Measurements from ENCODE around the gene IRS1.

IRS1 gene

GRCh38 chr2:226705965-226706364 is 93.7 kb downstream of the IRS1 start:
- H3K4me3 ChIP-seq (ENCODE audit: low read length) = no peak overlapping the region
- H3K79me2 ChIP-seq (ENCODE audit: low read length) = no peaks in the 10 kb centered on the region
- H3K27me3 ChIP-seq (ENCODE audit: low read depth, low read length) = 0 out of 2 replicates have a peak, but pooled peaks cover 11% of the 10 kb centered on the region
- H3K4me2 ChIP-seq (ENCODE audit: low read length) = no peak overlapping the region
- H3K9ac ChIP-seq (ENCODE audit: low read length) = no peak overlapping the region
- TF ChIP-seq EZH2phosphoT487 (IDR thresholded peaks at IDR 0.05; ENCODE audit: low read depth) (no peak), CTCF (IDR thresholded peaks at IDR 0.05; ENCODE audit: low read depth, low read length) (no peak)
- H3K27ac ChIP-seq (ENCODE audit: low read length) = no peak overlapping the region
- H3K36me3 ChIP-seq (replicated peaks; ENCODE audit: low read depth, low read length) = no peaks in the 10 kb centered on the region
- no peak overlapping the region for H2AFZ ChIP-seq (ENCODE audit: low read depth, low read length)
- H3K9me3 ChIP-seq (ENCODE audit: insufficient read depth, low read length) = no peaks in the 10 kb centered on the region
- H3K4me1 ChIP-seq (ENCODE audit: low read length) = peaks cover 6% of the 10 kb centered on the region
- H4K20me1 ChIP-seq (ENCODE audit: insufficient read depth, low read length) = no peaks in the 10 kb centered on the region

GRCh38 chr2:226705133-226705886 is 94.3 kb downstream of the IRS1 start:
- H3K4me1 ChIP-seq (ENCODE audit: low read length) = peaks cover 9% of the 10 kb centered on the region
- H3K79me2 ChIP-seq (ENCODE audit: low read length) = no peaks in the 10 kb centered on the region
- H3K4me2 ChIP-seq (ENCODE audit: low read length) = no peak overlapping the region
- H4K20me1 ChIP-seq (ENCODE audit: insufficient read depth, low read length) = no peaks in the 10 kb centered on the region
- H2AFZ ChIP-seq (ENCODE audit: low read depth, low read length) = no peak overlapping the region
- H3K27ac ChIP-seq (ENCODE audit: low read length) = no peak overlapping the region
- TF ChIP-seq CTCF (IDR thresholded peaks at IDR 0.05; ENCODE audit: low read depth, low read length) (no peak), EZH2phosphoT487 (IDR thresholded peaks at IDR 0.05; ENCODE audit: low read depth) (no peak)
- H3K9ac ChIP-seq (ENCODE audit: low read length) = no peak overlapping the region
- 0 out of 2 replicates have a peak, but pooled peaks cover 11% of the 10 kb centered on the region for H3K27me3 ChIP-seq (ENCODE audit: low read depth, low read length)
- H3K9me3 ChIP-seq (ENCODE audit: insufficient read depth, low read length) = no peaks in the 10 kb centered on the region
- H3K36me3 ChIP-seq (replicated peaks; ENCODE audit: low read depth, low read length) = no peaks in the 10 kb centered on the region
- H3K4me3 ChIP-seq (ENCODE audit: low read length) = no peak overlapping the region

- no peak overlapping the region for H3K9ac ChIP-seq (ENCODE audit: low read length)
Observed at GRCh38 chr2:226703514-226703913, 96.1 kb downstream of the IRS1 start.

More at GRCh38 chr2:226703514-226703913, 96.1 kb downstream of the IRS1 start:
- Histone ChIP-seq H2AFZ (ENCODE audit: low read depth, low read length) (no peak overlapping the region), H4K20me1 (ENCODE audit: insufficient read depth, low read length) (no peaks in the 10 kb centered on the region), H3K4me2 (ENCODE audit: low read length) (no peak overlapping the region), H3K4me1 (ENCODE audit: low read length) (peaks cover 9% of the 10 kb centered on the region), H3K27me3 (ENCODE audit: low read depth, low read length) (0 out of 2 replicates have a peak, but pooled peaks cover 11% of the 10 kb centered on the region), H3K79me2 (ENCODE audit: low read length) (no peaks in the 10 kb centered on the region), H3K4me3 (ENCODE audit: low read length) (no peak overlapping the region), H3K27ac (ENCODE audit: low read length) (no peak overlapping the region), H3K9me3 (ENCODE audit: insufficient read depth, low read length) (no peaks in the 10 kb centered on the region), H3K36me3 (replicated peaks; ENCODE audit: low read depth, low read length) (no peaks in the 10 kb centered on the region)
- no peak for TF ChIP-seq CTCF (IDR thresholded peaks at IDR 0.05; ENCODE audit: low read depth, low read length)
- TF ChIP-seq EZH2phosphoT487 (IDR thresholded peaks at IDR 0.05; ENCODE audit: low read depth) = no peak
